Stimulated activated naive B cell treated with anti-CD40 and anti-IgM and Interleukin-4, amounts not matched to agents 10 μg/mL and 1 μg/mL and 100 μg/mL, for 72 hours (primary cell): Measurements from ENCODE around the gene RAB34.

ENCODE experiments used
- ATAC-seq, 2 donors: fragments of 150-1000 bp; cut with Tn5 transposase; replicated peaks; 2 replicates each; pipeline ENCODE4 v1.10.0; 2021; ENCODE audit warnings: moderate library complexity in 1 of 2
- DNase-seq: peaks from one replicate; pipeline ENCODE4 v3.0.0; 2021
- H3K27ac Mint-ChIP-seq: one replicate; pipeline ENCODE4 v1.8.0; 2022; ENCODE audit warnings: mild to moderate bottlenecking, mixed read lengths
- H3K27me3 Mint-ChIP-seq, 2 donors: one replicate each; pipeline ENCODE4 v1.8.0; 2022; ENCODE audit warnings: mixed read lengths in 2 of 2
- H3K36me3 Mint-ChIP-seq, 2 donors: one replicate each; pipeline ENCODE4 v1.8.0; 2022; ENCODE audit warnings: mixed read lengths in 2 of 2, mild to moderate bottlenecking in 1 of 2
- H3K4me1 Mint-ChIP-seq, 2 donors: one replicate each; pipeline ENCODE4 v1.8.0; 2022; ENCODE audit warnings: mixed read lengths in 2 of 2, mild to moderate bottlenecking in 1 of 2
- H3K4me3 Mint-ChIP-seq, 2 donors: one replicate each; pipeline ENCODE4 v1.8.0; 2022; ENCODE audit warnings: mild to moderate bottlenecking in 2 of 2, mixed read lengths in 2 of 2, moderate library complexity in 1 of 2
- H3K9me3 Mint-ChIP-seq, 2 donors: one replicate each; pipeline ENCODE4 v1.8.0; 2022; ENCODE audit warnings: mixed read lengths in 2 of 2, mild to moderate bottlenecking in 1 of 2

Gene RAB34

DNA sequence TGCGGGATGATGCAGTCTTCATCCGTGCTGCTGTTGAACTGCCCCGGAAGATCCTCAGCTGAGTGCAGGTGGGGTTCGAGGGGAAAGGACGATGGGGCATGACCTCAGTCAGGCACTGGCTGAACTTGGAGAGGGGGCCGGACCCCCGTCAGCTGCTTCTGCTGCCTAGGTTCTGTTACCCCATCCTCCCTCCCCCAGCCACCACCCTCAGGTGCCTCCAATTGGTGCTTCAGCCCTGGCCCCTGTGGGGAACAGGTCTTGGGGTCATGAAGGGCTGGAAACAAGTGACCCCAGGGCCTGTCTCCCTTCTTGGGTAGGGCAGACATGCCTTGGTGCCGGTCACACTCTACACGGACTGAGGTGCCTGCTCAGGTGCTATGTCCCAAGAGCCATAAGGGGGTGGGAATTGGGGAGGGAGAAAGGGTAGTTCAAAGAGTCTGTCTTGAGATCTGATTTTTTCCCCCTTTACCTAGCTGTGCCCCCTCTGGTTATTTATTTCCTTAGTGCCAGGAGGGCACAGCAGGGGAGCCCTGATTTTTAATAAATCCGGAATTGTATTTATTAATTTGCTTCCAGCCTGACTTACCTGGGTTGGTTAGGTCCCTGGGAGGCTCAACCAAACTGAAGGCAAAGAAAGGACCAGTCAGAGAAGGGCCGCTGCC, 32.0 kb upstream of the RAB34 start:
- Mint-ChIP-seq H3K4me1 (peaks cover 26 to 58% of the 10 kb centered on the region in 2 donors), H3K4me3 (peak overlapping the region; percentile 71 to 95), H3K36me3 (peaks cover 66 to 72% of the 10 kb centered on the region in 2 donors), H3K27ac (no peak overlapping the region), H3K27me3 (no peaks in the 10 kb centered on the region), H3K9me3 (no peaks in the 10 kb centered on the region)
- ATAC-seq (peak; percentile 2 to 10), DNase-seq (no peak)

GRCh38 chr17:28748852-28749515, 31.3 kb upstream of the RAB34 start:
- H3K4me1 Mint-ChIP-seq: peaks cover 26 to 58% of the 10 kb centered on the region in 2 donors
- no peak for ATAC-seq
- peak overlapping the region; percentile 86 for H3K27ac Mint-ChIP-seq
- peaks cover 69 to 72% of the 10 kb centered on the region in 2 donors for H3K36me3 Mint-ChIP-seq
- DNase-seq: no peak
- H3K9me3 Mint-ChIP-seq: no peaks in the 10 kb centered on the region
- no peaks in the 10 kb centered on the region for H3K27me3 Mint-ChIP-seq
- H3K4me3 Mint-ChIP-seq: peak overlapping the region; percentile 71 to 95

GRCh38 chr17:28747801-28748750, 30.4 kb upstream of the RAB34 start:
- Mint-ChIP-seq H3K9me3 (no peaks in the 10 kb centered on the region), H3K27ac (peak overlapping the region; percentile 86), H3K27me3 (no peaks in the 10 kb centered on the region), H3K4me3 (peak overlapping the region; percentile 93 to 95), H3K36me3 (peaks cover 69 to 74% of the 10 kb centered on the region in 2 donors), H3K4me1 (peaks cover 28 to 63% of the 10 kb centered on the region in 2 donors)
- ATAC-seq (no peak), DNase-seq (no peak)

DNA sequence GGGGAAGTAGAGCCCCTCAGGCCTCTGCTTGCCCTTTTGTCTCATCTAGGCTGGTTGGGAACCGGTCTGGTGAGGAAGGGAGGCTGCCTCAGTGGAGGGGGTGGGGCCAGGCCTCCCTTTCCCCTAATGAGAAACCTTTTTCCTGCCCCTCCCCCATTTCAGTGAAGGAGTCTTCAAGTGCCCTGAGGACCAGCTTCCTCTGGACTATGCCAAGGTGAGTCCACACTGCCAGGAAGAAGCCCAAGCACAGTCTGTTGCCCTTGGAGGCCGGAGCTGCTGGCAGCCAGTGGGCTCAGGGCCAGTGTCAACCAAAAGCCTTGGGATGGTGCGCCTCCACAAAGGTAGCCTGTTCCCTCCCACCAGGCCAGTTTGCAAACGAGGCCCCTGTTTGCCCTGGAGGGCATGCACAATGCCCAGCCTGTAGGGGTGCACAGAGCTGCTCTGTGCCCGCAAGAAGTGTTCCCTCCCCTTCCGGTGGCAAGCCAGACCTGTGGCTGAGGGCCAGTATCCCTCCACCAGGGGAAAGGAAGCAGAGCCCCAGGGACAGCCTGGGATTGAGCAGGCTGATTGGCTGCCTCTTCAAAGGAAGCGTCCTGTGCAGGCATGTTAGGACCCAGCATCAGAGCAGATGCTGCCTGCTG, 29.5 kb upstream of the RAB34 start:
- Mint-ChIP-seq H3K27ac (peak overlapping the region; percentile 86), H3K9me3 (no peaks in the 10 kb centered on the region), H3K27me3 (no peaks in the 10 kb centered on the region), H3K36me3 (peaks cover 64 to 71% of the 10 kb centered on the region in 2 donors), H3K4me1 (peaks cover 31 to 72% of the 10 kb centered on the region in 2 donors), H3K4me3 (peak overlapping the region; percentile 93 to 95)
- DNase-seq (no peak), ATAC-seq (no peak)

DNA sequence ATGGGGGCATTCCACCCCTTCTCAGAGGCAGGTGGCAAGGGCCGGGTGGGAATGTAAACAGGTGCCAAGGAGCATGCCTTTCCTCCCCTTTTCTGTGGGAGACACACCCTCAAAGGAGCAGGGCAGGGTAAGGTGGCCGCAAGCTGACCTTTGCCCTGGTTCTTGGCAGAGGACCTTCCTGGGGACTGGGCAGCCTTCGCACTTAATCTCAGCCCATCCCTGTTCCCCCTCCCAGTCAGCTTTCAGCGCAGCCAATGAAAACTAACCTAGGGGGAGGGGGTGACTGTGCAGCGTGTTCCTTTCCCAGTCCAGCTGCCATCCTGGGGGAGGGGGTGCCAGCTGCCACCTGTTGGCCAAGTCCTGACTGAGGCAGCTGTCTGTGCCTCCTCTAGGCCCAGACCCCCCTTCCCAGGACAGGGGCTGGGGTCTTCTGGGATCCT, 29.0 kb upstream of the RAB34 start:
- H3K27ac Mint-ChIP-seq: peak overlapping the region; percentile 94
- DNase-seq: no peak

DNA sequence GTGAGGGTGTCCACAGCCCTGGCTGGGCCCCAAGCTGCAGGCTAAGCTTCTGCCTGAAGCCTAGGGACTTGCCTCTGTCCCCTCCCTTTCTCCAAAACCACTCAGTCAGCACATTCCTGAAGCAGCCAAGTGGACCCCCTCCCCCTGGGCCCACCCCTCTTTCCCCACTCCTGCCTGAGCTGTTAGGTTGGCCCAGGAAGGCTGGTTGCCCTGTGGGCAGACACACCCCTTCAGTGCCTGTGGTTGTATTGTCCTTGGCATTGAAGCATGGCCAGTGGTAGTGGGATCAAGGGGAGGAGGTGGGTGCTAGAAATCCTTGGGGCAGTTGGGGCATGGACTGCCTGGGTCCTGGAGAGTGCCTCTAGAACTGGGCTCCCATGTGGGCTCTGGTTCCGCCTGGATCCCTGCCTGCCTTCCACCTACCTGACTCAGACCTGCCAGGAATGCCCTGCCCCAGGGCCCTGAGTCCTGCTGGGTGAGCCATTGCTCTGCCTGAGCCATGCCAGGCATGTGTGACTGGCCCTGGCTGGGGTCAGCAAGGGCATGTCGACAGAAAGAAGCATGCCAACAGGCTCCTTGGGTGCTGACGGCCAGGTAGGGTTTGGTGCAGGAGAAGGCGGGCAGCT, 28.2 kb upstream of the RAB34 start:
- DNase-seq (no peak), ATAC-seq (no peak)
- H3K4me1 Mint-ChIP-seq: peaks cover 43 to 80% of the 10 kb centered on the region in 2 donors
- peak overlapping the region; percentile 93 to 95 for H3K4me3 Mint-ChIP-seq
- H3K9me3 Mint-ChIP-seq: no peaks in the 10 kb centered on the region
- peak overlapping the region; percentile 94 for H3K27ac Mint-ChIP-seq
- H3K27me3 Mint-ChIP-seq: no peaks in the 10 kb centered on the region
- peaks cover 60 to 70% of the 10 kb centered on the region in 2 donors for H3K36me3 Mint-ChIP-seq

More for the DNA sequence above, 29.0 kb upstream of the RAB34 start:
- Mint-ChIP-seq H3K9me3 (no peaks in the 10 kb centered on the region), H3K4me3 (peak overlapping the region; percentile 93 to 95), H3K36me3 (peaks cover 59 to 71% of the 10 kb centered on the region in 2 donors), H3K4me1 (peaks cover 36 to 77% of the 10 kb centered on the region in 2 donors), H3K27me3 (no peaks in the 10 kb centered on the region)
- ATAC-seq: no peak

GRCh38 chr17:28744972-28745785, 27.5 kb upstream of the RAB34 start:
- H3K27me3 Mint-ChIP-seq: no peaks in the 10 kb centered on the region
- peak overlapping the region; percentile 93 to 95 for H3K4me3 Mint-ChIP-seq
- H3K27ac Mint-ChIP-seq: peak overlapping the region; percentile 94
- peaks cover 64 to 72% of the 10 kb centered on the region in 2 donors for H3K36me3 Mint-ChIP-seq
- no peaks in the 10 kb centered on the region for H3K9me3 Mint-ChIP-seq
- peaks cover 49 to 85% of the 10 kb centered on the region in 2 donors for H3K4me1 Mint-ChIP-seq
- no peak for ATAC-seq
- no peak for DNase-seq

DNA sequence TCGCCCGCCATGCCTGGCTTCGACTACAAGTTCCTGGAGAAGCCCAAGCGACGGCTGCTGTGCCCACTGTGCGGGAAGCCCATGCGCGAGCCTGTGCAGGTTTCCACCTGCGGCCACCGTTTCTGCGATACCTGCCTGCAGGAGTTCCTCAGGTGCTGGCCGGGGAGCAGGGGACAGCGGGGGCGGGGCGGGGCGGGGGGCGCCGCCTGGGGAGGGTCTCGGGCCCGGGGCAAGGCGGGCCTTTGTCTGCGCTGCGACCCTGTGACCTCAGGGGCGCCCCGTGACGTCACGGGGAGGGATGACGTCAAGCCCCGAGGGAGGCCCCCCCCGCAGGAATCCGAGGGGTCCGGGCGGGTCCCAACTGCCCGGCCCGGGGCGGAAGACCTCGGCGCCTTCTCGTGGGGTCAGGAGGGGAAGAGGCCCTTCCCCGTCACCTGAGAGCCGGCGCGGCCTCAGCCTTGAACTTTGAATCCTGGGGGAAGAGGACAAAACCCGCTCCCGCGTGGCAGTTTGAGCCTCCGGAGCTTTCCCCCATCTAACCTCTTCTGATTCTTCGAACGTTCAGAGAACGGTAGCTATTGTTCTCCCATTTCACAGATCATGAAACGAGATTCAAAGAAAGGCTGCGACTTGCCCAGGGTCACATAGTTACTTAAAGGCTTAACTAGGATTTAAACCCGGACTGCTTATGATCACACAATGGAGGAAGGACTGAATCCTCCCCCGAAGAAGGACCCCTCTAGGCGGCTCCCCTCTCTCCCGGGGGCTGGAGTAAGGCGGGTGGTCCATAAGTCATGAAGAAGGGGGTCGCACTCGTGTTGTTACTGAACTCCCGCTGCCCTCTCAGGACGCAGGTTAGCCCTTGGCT, 26.7 kb upstream of the RAB34 start:
- H3K36me3 Mint-ChIP-seq: peaks cover 68 to 74% of the 10 kb centered on the region in 2 donors

DNA sequence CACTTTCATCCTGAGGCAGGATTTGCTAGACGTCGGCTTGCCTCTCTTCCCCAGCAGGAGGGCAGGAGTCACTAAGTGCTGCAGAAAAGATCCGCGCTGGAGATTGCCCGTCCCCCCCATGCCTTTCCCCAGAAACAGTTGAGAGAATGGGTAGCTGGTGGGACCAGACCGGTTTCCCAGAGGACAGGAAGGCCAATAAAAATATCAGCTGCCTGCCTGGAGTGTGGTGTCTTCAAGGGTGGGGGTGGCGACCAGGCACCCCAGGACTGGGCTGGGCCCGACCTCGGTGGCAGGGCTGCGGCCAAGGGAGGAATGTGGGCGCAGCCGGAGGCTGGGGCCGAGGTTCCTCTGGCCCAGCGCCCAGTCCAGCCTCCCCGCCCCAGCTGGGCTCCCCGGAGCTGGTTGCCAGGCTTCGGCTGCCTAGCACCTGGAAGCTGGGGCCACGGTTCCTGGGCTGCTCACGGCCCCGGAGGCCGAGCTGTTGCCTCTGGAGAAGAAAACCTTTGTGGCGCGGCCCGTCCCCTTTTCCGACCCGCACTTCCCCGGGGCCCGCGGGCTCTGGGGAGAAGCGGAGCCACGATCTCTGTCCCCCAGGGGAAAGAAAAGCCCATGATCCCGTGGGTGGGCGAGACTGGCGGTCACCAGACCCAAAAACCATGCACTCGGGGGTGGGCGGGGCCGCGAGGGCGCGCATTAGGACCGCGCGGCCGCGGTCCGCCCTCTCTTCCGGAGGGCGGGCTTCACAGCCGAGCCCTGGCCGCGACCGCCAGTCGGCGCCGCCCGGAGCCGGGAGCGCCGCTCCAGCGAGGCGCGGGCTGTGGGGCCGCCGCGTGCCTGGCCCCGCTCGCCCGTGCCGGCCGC, 25.8 kb upstream of the RAB34 start, which contains the start of gene TRAF4:
TSS of gene TRAF4 (plus strand) at position 769 of the 861 bp plus-strand sequence. CDS start 102 bp downstream, outside the sequence.
- ATAC-seq: peak; percentile 68 to 74
- H3K4me1 Mint-ChIP-seq: peaks cover 49 to 87% of the 10 kb centered on the region in 2 donors

More for the DNA sequence above, 26.7 kb upstream of the RAB34 start:
- Mint-ChIP-seq H3K27me3 (no peaks in the 10 kb centered on the region), H3K9me3 (peaks cover 0 to 2% of the 10 kb centered on the region in 2 donors), H3K4me3 (peak overlapping the region; percentile 93 to 95), H3K27ac (peak overlapping the region; percentile 94), H3K4me1 (peaks cover 51 to 87% of the 10 kb centered on the region in 2 donors)
- DNase-seq (no peak), ATAC-seq (peak; percentile 13 to 33)

DNA sequence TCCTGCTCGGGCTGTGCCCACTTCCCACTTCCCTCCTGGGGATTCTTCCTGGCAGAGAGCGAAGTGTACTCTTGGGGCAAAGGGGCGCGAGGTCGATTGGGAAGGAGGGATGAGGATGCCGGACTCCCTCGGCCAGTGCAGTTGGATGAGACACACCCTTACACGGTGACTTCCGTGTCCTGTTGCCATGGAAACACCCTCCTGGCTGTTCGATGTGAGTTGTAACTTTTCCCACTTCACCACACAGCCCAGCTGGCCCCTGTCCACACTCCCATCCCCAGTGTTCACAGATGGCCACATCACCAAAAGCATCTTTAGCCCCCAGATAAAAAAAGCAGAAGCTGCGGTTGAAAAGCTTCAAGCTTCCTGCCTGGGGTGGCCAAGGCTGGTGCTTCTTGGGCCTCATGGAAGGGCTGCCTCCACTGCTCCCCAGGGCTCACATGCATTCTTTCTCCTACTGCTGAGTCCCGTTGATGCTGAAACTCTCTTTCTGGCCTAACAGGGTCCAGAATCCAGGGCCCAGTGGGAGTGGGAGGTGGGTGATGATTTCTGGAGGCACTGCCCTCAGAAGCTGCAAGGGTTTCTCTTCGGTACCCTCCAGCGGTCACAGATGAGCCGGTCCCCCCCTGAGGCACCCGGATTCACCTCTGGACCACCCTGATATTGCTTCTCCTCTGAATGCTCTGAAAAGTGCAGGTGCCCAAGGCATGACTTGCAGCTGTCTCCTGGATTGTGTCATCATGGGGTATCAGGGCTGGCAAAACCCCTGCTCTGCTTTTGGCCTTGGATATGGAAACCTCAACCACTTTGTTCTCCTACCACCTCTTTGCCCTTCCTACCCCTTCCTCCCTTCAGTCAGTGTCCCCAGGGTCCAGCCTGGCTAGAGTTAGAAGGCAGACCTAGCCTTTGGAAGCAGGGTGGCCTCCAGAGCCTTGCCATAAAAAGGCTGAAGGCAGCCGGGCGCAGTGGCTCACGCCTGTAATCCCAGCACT, 24.0 kb upstream of the RAB34 start:
- Mint-ChIP-seq H3K27ac (peak overlapping the region; percentile 97), H3K9me3 (peaks cover 0 to 4% of the 10 kb centered on the region in 2 donors), H3K27me3 (no peaks in the 10 kb centered on the region), H3K36me3 (peaks cover 59 to 71% of the 10 kb centered on the region in 2 donors), H3K4me3 (peak overlapping the region; percentile 91 to 95), H3K4me1 (peaks cover 50 to 86% of the 10 kb centered on the region in 2 donors)
- DNase-seq (peak; percentile 73), ATAC-seq (peak; percentile 20 to 22)

More for the DNA sequence above, 25.8 kb upstream of the RAB34 start, which contains the start of gene TRAF4:
- Mint-ChIP-seq H3K27ac (peak within 1 kb of the TSS; percentile 97), H3K36me3 (peaks cover 60 to 73% of the 10 kb centered on the region in 2 donors), H3K4me3 (peak within 1 kb of the TSS; percentile 93 to 95), H3K27me3 (no peaks in the 10 kb centered on the region), H3K9me3 (peaks cover 0 to 3% of the 10 kb centered on the region in 2 donors)
- peak; percentile 92 for DNase-seq
